Panc1 (cell line): Measurements from ENCODE around the gene ASB17.

Experiments
- CTCF ChIP-seq: fragments of 450-650 bp; IDR thresholded peaks from 2 replicates; pipeline ENCODE4 v1.5.1; 2017; ENCODE audit warnings: mild to moderate bottlenecking
- POLR2AphosphoS5 ChIP-seq: IDR thresholded peaks from 2 replicates; pipeline ENCODE4 v1.6.1; 2012; ENCODE audit warnings: mild to moderate bottlenecking, low read depth, low read length, moderate library complexity
- REST ChIP-seq, 2 experiments: IDR thresholded peaks; 2 replicates each; pipeline ENCODE4 v1.6.1; 2011 to 2012; ENCODE audit warnings: low read depth in 2 of 2, control low read depth in 1 of 2, low read length in 1 of 2, mild to moderate bottlenecking in 1 of 2, moderate library complexity in 1 of 2; ENCODE audit not compliant: insufficient read depth in 1 of 2
- SIN3A ChIP-seq: IDR thresholded peaks from 2 replicates; pipeline ENCODE4 v1.6.1; 2012; ENCODE audit warnings: low read depth, mild to moderate bottlenecking, low read length, moderate library complexity, borderline replicate concordance; ENCODE audit not compliant: insufficient read depth

GRCh38 chr1:75954586-75954985, 22.4 kb upstream of the ASB17 start:
- TF ChIP-seq SIN3A (no peak), CTCF (no peak), POLR2AphosphoS5 (no peak), REST (IDR thresholded peaks at IDR 0.05; ENCODE audit: insufficient read depth in 1 of 2, low read depth in 2 of 2, low read length in 1 of 2) (no peak)
